ENCODE measurements around the gene ANO8.
"Not testable (repeated sequence)": the region's sequence is repeated elsewhere in the genome, so short reads cannot be mapped to it uniquely, and the experiment has no call there.

The ANO8 gene

GRCh38 chr19:17285415-17286135 lies 49.1 kb downstream of the ANO8 start:
- no peak for DNase-seq

DNA sequence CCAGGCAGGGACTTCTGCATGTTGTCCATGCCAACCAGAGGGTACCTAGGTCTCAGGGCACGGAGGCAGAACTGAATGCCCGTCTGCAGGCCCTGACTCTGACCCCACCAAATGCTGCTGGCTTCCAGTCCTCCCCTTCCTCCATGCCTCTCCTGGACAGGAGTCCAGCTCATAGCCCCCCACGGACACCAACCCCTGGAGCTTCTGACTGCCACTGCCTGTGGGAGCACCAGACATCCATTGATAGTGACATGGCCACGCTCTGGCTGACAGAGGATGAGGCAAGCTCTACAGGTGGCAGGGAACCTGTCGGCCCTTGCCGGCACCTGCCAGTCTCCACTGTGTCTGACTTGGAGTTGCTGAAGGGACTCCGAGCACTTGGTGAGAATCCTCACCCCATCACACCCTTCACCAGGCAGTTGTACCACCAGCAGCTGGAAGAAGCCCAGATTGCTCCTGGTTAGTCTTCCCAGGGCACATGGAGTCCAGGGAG lies 51.1 kb downstream of the ANO8 start:
- TF ChIP-seq POLR2A (IDR thresholded peaks at IDR 0.05; ENCODE audit: low read length) (no peak), GATA1 (IDR thresholded peaks at IDR 0.05; ENCODE audit: low read depth, low read length) (no peak)
- no peak for DNase-seq

More at GRCh38 chr19:17285415-17286135, 49.1 kb downstream of the ANO8 start:
- TF ChIP-seq POLR2A (IDR thresholded peaks at IDR 0.05; ENCODE audit: low read length) (no peak), GATA1 (IDR thresholded peaks at IDR 0.05; ENCODE audit: low read depth, low read length) (no peak)

- DNase-seq, result peak; percentile 91 to 95
- TF ChIP-seq POLR2A (IDR thresholded peaks at IDR 0.05; ENCODE audit: low read length) (peak; percentile 74), GATA1 (IDR thresholded peaks at IDR 0.05; ENCODE audit: low read depth, low read length) (no peak)
These were observed 52.0 kb downstream of the ANO8 start for GRCh38 chr19:17282488-17283125.

- DNase-seq, result peak; percentile 96 to 98
- TF ChIP-seq POLR2A (IDR thresholded peaks at IDR 0.05; ENCODE audit: low read length) (peak; percentile 73), GATA1 (IDR thresholded peaks at IDR 0.05; ENCODE audit: low read depth, low read length) (peak; percentile 58)
These were observed 53.0 kb downstream of the ANO8 start, which contains the start of gene ANKLE1 for GRCh38 chr19:17281391-17282304. ANKLE1 (plus strand) TSS chr19:17281901; CDS start chr19:17281921, 20 bp downstream.

DNA sequence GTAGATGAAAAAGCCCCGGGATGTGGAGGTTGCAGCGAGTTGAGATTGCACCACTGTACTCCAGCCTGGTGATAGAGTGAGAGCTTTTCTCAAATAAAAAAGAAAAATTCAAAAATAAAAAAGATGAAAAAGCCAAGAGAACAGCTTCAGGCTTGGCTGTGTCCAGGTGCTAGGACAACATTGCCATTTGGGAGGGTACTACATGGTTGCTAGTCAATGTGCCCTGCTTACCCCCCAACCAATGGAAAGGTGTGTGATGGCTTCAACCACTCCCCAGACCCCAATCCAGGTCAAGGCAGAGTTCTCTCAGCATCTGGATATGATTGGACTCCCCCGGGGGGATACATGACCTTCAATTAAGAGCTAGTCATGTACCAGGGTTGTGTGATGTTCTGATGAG lies 55.2 kb downstream of the ANO8 start:
- no peak for DNase-seq
- TF ChIP-seq GATA1 (IDR thresholded peaks at IDR 0.05; ENCODE audit: low read depth, low read length) (no peak), POLR2A (IDR thresholded peaks at IDR 0.05; ENCODE audit: low read length) (no peak)

DNA sequence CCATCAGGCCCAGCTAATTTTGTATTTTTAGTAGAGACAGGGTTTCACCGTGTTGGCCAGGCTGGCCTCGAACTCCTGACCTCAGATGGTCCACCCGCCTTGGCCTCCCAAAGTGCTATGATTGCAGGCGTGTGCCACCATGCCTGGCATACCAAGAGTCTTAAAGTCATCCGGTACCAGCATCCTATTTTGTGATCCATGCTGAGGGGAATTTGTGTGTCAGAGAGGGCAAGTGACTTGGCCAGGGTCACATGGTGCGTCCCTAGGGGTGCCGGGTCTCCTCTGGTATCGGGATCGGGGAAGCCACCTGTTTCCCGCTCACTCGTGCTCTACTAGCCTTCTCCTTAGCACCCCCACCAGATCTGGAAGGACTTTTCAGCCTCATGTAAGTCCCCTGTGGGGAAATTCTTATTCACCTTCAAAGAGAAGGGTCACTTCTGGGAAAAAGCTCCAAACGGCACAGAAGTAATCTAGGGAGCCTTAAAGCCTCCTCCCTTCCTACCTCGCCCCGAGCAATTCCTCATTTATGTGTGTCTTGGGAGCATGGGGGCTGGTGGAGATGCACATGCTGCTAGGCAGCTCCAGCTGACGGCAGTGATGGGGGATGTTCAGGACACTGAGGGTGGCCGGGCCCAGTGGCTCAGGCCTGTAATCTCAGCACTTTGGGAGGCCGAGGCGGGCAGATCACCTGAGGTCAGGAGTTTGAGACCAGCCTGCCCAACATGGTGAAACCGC lies 59.0 kb downstream of the ANO8 start:
- no peak for DNase-seq
- TF ChIP-seq POLR2A (IDR thresholded peaks at IDR 0.05; ENCODE audit: low read length), result peak; percentile 1
- no peak for TF ChIP-seq GATA1 (IDR thresholded peaks at IDR 0.05; ENCODE audit: low read depth, low read length)

- not testable (repeated sequence) for DNase-seq
These were observed 59.8 kb downstream of the ANO8 start for GRCh38 chr19:17274892-17275291.

Data from erythroblast (primary cell).